HUES48 (cell line): Measurements from ENCODE around the gene PLAC9.

Experiments
- H3K27ac ChIP-seq: one replicate; pipeline ENCODE4 v1.7.0; 2013; ENCODE audit warnings: low read depth, low read length, inconsistent platforms
- H3K27me3 ChIP-seq: 2 replicates; pipeline ENCODE4 v1.6.1; 2013; ENCODE audit warnings: mild to moderate bottlenecking, low read length; ENCODE audit not compliant: control insufficient read depth, insufficient read depth
- H3K36me3 ChIP-seq: 2 replicates; pipeline ENCODE4 v1.6.1; 2013; ENCODE audit warnings: low read length; ENCODE audit not compliant: control insufficient read depth, insufficient read depth
- H3K4me1 ChIP-seq: 2 replicates; pipeline ENCODE4 v1.6.1; 2013; ENCODE audit warnings: mild to moderate bottlenecking, low read length; ENCODE audit not compliant: control insufficient read depth, insufficient read depth
- H3K4me3 ChIP-seq: 2 replicates; pipeline ENCODE4 v1.5.1; 2013; ENCODE audit warnings: mild to moderate bottlenecking, low read depth, low read length
- H3K9ac ChIP-seq: 2 replicates; pipeline ENCODE4 v1.6.1; 2013; ENCODE audit warnings: mild to moderate bottlenecking, low read depth, low read length, moderate library complexity
- H3K9me3 ChIP-seq: 2 replicates; pipeline ENCODE4 v1.6.1; 2013; ENCODE audit warnings: low read length; ENCODE audit not compliant: control insufficient read depth, insufficient read depth

Gene PLAC9

GRCh38 chr10:80153460-80153859, 20.9 kb downstream of the PLAC9 start:
- Histone ChIP-seq H3K9ac (no peak overlapping the region), H3K36me3 (peaks cover 37% of the 10 kb centered on the region), H3K27me3 (no peaks in the 10 kb centered on the region), H3K27ac (no peak overlapping the region), H3K4me3 (no peak overlapping the region), H3K4me1 (peaks cover 4% of the 10 kb centered on the region), H3K9me3 (no peaks in the 10 kb centered on the region)

GRCh38 chr10:80154626-80154977, 22.1 kb downstream of the PLAC9 start:
- Histone ChIP-seq H3K27ac (no peak overlapping the region), H3K4me3 (no peak overlapping the region), H3K4me1 (peaks cover 4% of the 10 kb centered on the region), H3K9ac (no peak overlapping the region), H3K36me3 (peaks cover 44% of the 10 kb centered on the region), H3K9me3 (no peaks in the 10 kb centered on the region), H3K27me3 (no peaks in the 10 kb centered on the region)

- no peak overlapping the region for H3K9ac ChIP-seq
- peaks cover 4% of the 10 kb centered on the region for H3K4me1 ChIP-seq
- H3K27me3 ChIP-seq, result no peaks in the 10 kb centered on the region
- H3K36me3 ChIP-seq, result peaks cover 44% of the 10 kb centered on the region
- H3K27ac ChIP-seq, result no peak overlapping the region
- no peak overlapping the region for H3K4me3 ChIP-seq
- H3K9me3 ChIP-seq, result no peaks in the 10 kb centered on the region
Measured at GRCh38 chr10:80154978-80155695, 22.6 kb downstream of the PLAC9 start.

- Histone ChIP-seq H3K27ac (no peak overlapping the region), H3K4me1 (peaks cover 3% of the 10 kb centered on the region), H3K9me3 (no peaks in the 10 kb centered on the region), H3K9ac (no peak overlapping the region), H3K27me3 (no peaks in the 10 kb centered on the region), H3K4me3 (no peak overlapping the region), H3K36me3 (peaks cover 44% of the 10 kb centered on the region)
Measured at GRCh38 chr10:80155696-80156215, 23.2 kb downstream of the PLAC9 start.

GRCh38 chr10:80156216-80156615, 23.7 kb downstream of the PLAC9 start:
- H3K9ac ChIP-seq, result no peak overlapping the region
- no peak overlapping the region for H3K4me3 ChIP-seq
- no peaks in the 10 kb centered on the region for H3K27me3 ChIP-seq
- no peaks in the 10 kb centered on the region for H3K9me3 ChIP-seq
- peaks cover 44% of the 10 kb centered on the region for H3K36me3 ChIP-seq
- no peak overlapping the region for H3K27ac ChIP-seq
- 0 out of 2 replicates have a peak, but pooled peaks cover under 1% of the 10 kb centered on the region for H3K4me1 ChIP-seq

- peaks cover 41% of the 10 kb centered on the region for H3K36me3 ChIP-seq
Measured at GRCh38 chr10:80157561-80157960, 25.0 kb downstream of the PLAC9 start.

GRCh38 chr10:80158126-80158525, 25.6 kb downstream of the PLAC9 start:
- H3K27ac ChIP-seq, result no peak overlapping the region
- no peaks in the 10 kb centered on the region for H3K9me3 ChIP-seq
- H3K9ac ChIP-seq, result no peak overlapping the region
- peaks cover 11% of the 10 kb centered on the region for H3K4me1 ChIP-seq
- no peaks in the 10 kb centered on the region for H3K27me3 ChIP-seq
- H3K4me3 ChIP-seq, result no peak overlapping the region
- H3K36me3 ChIP-seq, result peaks cover 47% of the 10 kb centered on the region

More at GRCh38 chr10:80157561-80157960, 25.0 kb downstream of the PLAC9 start:
- Histone ChIP-seq H3K4me3 (no peak overlapping the region), H3K9ac (no peak overlapping the region), H3K9me3 (no peaks in the 10 kb centered on the region), H3K27ac (no peak overlapping the region), H3K27me3 (no peaks in the 10 kb centered on the region), H3K4me1 (peaks cover 11% of the 10 kb centered on the region)

GRCh38 chr10:80158598-80159127, 26.1 kb downstream of the PLAC9 start:
- no peaks in the 10 kb centered on the region for H3K27me3 ChIP-seq
- H3K4me3 ChIP-seq, result no peak overlapping the region
- peaks cover 11% of the 10 kb centered on the region for H3K4me1 ChIP-seq
- H3K36me3 ChIP-seq, result peaks cover 52% of the 10 kb centered on the region
- H3K9me3 ChIP-seq, result no peaks in the 10 kb centered on the region
- H3K9ac ChIP-seq, result no peak overlapping the region
- H3K27ac ChIP-seq, result no peak overlapping the region

- H3K9me3 ChIP-seq, result no peaks in the 10 kb centered on the region
- peaks cover 11% of the 10 kb centered on the region for H3K4me1 ChIP-seq
- H3K27ac ChIP-seq, result no peak overlapping the region
- H3K4me3 ChIP-seq, result no peak overlapping the region
- H3K36me3 ChIP-seq, result peaks cover 52% of the 10 kb centered on the region
- no peak overlapping the region for H3K9ac ChIP-seq
- H3K27me3 ChIP-seq, result no peaks in the 10 kb centered on the region
Measured at GRCh38 chr10:80159166-80159873, 26.8 kb downstream of the PLAC9 start.

- Histone ChIP-seq H3K9me3 (no peaks in the 10 kb centered on the region), H3K27me3 (no peaks in the 10 kb centered on the region), H3K36me3 (peaks cover 41% of the 10 kb centered on the region), H3K4me1 (peaks cover 11% of the 10 kb centered on the region), H3K27ac (no peak overlapping the region), H3K4me3 (no peak overlapping the region), H3K9ac (no peak overlapping the region)
Measured at GRCh38 chr10:80160361-80161320, 28.1 kb downstream of the PLAC9 start.
